ENCODE results near the gene PAQR5.
"Not testable (repeated sequence)": the region's sequence is repeated elsewhere in the genome, so short reads cannot be mapped to it uniquely, and the experiment has no call there.

The PAQR5 gene

DNA sequence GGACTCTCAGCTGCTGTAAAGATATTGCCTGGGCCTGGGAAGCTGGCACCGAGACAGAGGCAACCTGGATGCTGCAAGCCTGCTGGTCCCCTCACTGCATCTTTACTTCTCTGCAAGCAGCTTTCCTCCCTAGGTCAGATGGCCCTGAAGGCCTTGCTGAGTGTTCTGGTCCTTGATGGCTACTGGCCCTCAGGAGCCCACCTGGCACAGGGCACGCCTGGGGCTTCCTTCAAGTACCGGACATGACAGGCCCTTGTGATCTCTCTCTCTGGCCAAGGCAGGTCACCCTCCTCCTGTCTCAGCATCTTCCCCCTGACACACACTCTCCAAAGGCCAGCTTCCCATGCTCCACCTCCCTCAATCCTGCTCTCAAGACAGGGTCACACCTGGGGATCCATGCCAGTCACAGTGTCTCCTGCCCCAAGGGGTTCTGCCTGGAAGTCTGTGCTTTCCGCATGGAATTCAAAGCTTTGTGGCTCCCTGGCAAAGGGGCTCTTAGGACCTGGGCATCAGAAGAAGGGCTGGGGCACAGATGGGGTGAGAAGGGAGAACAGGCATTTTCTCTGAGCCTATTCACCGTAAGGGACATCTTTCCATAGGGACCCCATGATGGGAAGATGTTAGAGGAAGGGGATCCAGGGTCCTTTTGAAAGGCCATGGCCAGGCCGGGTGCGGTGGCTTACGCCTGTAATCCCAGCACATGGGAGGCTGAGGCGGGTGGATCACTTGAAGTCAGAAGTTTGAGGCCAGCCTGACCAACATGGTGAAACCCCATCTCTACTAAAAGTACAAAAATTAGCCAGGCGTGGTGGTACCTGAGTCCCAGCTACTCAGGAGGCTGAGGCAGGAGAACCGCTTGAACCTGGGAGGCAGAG is 4.7 kb upstream of the PAQR5 start:
- DNase-seq = no peak

DNA sequence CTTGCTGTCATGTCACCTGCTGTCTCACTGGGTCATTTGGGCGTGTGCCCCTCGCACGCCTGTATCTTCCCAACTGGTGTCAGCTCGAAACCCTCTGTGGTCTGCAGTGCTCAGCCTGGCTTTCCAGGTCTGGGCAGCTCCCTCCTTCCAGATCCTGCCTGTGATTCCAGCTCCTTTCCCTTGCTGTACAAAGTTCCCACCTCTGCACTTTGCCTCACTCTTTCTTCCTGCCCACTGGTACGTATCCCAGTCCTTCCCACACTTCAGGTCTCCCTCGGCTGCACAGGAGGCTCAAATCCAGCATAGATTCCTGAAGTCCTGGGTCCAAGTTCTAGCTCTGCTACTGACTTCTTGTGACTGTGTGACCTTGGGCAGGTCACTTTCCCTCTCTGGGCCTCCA is 2.1 kb upstream of the PAQR5 start:
- DNase-seq = no peak

DNA sequence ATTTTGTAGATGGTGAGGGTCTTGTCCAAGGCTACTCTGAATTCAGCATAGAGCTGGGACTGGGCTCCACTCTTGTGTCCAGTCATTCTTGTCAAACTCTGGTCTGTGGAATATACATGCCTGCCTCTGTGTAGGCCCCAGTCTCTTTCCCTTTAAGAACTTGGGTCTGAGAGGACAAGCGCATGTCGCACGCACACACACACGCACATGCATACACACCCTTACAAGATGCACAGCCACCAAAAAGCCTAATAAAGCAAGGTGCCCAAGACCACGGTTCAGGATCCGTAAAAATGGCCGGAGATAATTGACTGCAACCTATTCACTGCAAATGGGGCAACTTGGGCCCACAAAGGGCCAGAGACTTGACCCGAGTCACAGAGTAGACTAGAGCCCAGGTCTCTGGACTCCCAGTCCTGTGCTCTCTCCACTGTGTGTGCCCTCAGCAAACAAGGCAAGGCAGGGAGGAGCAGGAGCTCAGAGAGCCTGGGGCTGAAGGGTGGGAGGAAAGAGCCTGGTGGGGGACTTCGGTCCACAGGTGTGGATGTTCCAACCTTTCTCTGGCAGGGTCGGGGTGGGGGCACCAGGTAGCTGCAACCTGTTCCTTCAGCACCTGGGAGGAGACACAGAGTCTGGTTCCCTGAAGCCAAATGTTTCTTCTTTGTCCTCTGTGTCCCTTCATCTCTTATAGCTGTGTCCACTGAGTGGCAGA is 914 bp upstream of the PAQR5 start:
- no peak for DNase-seq

- no peak for DNase-seq
Measured at GRCh38 chr15:69298354-69298696, 387 bp upstream of the PAQR5 start.

DNA sequence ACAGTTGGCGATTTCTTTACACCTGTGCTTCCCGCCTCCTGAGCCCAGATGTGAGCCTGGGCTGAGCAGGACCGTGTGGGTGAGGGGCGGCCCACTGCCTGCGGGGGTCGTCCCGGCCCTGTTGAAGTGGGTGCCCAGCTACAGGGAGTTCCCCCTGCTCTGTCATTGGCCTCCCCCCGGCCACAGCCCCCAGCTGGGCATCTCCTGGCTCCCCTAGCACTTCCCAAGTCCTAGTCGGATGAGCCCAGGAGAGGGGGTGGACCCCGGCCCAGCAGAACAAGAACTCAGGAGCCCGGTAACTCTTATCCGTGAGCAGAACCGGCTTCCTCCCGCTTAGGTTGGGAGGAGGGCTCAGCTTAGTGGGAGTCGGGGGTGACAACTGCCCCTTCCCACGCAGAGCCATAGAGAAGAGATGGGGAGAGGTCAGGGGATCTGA is 757 bp downstream of the PAQR5 start:
- no peak for DNase-seq

DNA sequence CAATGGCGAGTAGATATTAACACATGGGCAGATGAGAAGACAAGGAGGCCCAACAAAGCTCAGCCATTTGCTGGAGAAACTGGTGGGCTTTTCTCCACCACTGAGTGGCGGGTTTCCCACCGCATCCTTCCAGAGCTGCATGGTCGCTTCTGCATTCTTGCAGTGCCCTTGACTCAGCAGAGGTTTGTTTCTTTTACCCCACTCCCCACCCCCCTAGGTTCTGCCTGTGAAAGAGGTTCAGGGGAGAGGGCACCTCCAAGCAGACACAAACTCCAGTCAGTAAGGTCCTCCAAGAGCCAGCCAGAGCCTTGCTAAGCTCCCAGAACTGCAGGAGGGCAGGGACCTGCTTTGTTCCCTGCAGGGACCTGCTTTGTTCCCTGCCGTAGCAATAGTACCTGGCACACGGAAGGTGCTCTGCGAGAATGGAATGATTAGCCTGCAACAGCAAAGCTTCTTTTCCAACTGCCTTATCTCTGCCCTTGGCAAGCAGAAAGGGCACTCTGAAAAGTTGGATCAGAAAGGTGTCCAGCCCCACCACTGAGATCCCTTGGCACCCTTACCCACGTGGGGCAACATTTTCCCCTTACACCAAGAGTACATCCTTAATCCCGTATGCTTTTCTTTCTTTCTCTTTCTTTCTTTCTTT is 1.4 kb downstream of the PAQR5 start:
- DNase-seq = no peak

- not testable (repeated sequence) for DNase-seq
Measured at GRCh38 chr15:69301101-69301500, 2.4 kb downstream of the PAQR5 start.

DNA sequence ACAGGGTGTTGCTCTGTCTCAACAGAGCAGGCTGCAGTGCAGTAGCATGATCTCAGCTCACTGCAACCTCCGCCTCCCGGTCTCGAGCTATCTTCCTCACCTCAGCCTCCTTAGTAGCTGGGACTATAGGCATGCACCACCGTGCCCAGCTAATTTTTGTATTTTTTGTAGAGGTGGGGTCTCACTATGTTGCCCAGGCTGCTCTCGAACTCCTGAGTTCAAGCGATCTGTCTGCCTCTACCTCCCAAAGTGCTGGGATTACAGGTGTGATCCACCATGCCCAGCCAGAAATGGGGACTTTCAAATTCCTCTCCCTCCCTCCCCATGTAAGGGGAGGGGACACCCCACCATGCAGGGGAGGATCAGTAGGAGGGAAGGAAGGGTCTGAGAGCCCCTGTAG is 3.4 kb downstream of the PAQR5 start:
- DNase-seq = not testable (repeated sequence)

DNA sequence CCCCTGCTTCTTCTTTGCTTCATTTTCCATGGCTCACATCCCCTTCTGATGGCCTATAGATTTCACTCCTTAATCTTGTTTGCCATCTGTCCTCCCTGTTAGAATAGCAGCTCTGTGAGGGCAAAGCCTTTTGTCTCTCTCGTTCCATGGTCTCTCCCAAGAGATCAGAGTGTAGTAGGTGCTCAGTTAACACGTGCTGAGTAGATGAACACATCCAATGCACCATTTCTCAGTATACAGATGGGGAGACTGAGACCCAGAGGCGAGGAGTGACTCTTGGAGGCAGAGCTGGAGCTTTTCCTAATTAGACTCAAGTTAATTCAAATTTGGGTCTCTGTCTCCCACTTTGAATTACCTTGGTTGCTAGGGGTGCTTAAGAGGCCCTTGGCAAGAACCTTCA is 4.2 kb downstream of the PAQR5 start:
- DNase-seq = no peak

- no peak for DNase-seq
Measured at GRCh38 chr15:69303337-69304181, 4.8 kb downstream of the PAQR5 start.

DNA sequence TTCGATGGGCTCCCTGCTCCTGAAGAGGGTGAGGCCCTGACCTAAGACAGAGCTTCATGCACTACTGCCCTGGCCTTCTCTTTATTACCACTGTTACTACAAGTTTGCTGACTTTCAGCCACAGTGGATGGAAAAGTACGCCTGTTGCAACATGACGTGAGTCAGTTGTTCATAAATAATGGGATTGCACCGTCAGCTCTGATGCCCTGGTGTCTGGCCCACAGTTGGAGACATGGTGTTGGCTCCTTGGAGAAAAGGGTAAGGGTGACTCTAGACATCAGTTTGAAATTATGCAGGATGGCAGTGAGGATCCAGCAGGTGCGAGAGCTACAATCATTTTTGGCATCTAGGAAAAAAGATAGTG is 5.5 kb downstream of the PAQR5 start:
- no peak for DNase-seq

DNA sequence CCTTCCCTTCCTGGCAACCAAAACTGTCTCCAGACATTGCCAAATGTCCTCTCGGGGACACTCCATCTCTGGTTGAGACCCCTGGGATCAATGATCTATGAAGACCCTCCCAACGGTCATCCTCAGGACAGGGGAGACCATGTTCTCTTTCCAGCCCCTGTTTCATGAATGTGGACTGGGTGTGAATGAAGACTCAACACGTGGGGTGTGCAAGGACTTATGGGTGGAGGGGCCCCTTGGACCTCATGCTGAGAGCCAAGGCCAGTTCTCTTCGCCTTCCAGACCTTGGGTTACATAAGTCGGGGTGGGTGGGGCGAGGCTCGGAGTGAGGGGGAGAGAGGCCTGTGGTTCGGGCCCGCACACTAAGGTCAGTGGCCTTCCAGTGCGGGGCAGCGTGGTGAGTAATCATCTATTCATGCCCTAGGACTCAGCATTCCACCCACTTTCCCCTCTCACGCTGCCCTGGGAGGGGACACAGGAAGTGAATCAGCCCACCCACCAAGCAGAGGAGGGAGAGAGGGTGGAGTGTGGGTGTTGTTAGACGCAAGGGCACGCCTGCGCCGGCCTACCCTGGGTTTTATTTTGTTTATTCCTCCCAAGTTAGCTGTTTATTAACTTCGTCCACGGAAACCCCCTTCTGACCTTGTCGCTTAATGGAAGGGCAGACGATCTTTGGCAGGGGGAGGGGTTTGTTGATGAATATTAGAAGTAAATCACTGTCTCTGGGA is 6.7 kb downstream of the PAQR5 start:
- DNase-seq = no peak

DNA sequence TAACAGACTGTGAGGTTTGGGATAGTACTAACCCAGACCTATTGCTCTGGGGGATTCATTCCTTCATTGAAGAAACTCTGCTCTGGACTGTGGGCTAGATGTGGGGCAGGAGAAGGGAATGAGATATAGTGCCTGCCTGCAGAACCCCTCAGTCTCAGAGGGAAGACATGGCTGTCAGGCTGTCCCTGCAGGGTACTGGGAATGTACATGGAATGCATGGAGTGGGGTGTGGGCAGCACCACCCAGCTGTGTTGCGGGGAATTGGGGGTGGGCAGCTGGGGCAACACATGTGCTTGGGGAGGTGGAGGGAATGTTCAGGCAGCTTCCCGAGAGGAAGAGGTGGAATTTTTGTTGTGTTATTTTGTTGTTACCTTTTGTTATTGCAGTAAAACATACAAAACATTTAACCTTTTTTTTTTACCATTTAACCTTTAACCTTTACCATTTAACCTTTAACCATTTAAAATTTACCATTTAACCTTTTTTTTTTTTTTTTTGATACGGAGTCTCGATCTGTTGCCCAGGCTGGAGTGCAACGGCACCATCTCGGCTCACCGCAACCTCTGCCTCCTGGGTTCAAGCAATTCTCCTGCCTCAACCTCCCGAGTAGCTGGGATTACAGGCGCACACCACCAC is 7.3 kb downstream of the PAQR5 start:
- no peak for DNase-seq

DNA sequence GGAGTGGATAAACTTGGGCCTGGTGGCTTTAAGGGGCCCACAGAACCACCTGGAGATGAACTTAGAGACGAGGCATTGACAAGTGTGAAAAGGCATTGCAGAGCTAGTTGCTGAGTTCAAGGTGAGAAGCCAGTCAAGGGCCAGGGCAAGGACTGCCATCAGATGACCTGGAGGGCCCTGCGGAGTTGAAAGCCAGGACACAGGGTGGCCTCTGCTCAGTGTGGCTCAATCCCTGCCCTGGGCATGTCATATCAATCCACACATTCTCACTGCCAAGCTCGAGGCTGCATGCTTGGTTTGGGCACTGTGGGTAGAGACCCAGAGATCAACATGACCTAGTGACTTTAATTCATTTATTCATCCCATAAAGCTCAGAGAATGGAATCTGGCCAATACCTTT is 9.2 kb downstream of the PAQR5 start:
- no peak for DNase-seq

GRCh38 chr15:69308949-69309348 is 10.2 kb downstream of the PAQR5 start:
- DNase-seq = no peak

- no peak for DNase-seq
Measured at GRCh38 chr15:69311319-69311721, 12.6 kb downstream of the PAQR5 start.

GRCh38 chr15:69313432-69314000 is 14.8 kb downstream of the PAQR5 start:
- no peak for DNase-seq

DNA sequence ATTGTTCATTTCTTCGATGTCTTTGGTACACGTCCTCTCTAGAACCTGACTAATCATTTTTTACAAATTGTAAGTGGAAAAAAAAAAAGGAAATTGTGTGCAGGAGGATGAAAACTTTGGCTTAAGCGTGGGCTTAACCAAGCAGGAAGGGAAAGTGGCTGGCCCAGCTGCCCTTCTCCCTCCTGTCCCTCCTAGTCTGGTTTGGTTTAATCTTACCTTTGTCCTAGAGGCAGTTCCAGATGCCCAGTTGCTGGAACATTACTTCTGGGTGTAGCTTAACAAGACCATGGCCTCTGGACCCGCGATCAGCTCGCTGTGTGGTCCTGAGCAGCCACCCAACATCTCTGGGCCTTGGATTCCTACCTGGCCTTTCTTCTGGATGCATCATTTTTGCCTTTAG is 15.4 kb downstream of the PAQR5 start:
- no peak for DNase-seq

- DNase-seq = no peak
Measured at GRCh38 chr15:69314736-69315135, 16.0 kb downstream of the PAQR5 start.

DNA sequence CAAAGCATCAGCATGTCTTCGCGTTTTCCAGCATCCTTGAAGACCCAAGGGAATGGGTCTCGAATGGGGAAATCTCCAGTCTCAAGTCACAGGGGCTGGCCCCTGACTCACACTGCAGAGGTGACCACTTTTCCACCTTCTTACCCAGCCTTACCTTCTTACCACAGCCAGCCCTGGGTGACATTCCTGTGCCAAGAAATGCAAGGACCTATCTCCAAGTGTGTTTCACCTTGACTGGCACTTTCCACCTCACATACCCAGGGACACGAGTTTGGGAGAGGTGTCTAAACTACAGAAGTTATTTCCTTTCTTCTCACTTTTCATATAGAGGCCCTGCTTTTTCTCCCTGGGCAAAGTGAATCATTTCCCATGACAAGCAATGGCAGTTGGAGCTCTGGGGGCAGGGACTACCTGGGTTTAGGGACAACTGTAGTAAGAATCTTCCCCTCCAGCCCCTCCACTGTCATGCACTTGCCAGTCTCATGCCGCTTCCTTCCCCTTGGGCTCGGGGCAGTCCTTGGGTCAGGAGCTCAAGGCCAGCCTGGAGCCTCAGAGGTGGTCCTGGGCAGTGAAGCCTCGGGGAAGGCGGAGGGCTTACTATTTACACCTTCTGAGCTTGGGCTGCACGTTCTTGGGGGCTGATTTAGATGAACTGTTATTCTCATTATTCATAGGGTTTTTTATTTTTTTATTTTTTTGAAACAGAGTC is 16.8 kb downstream of the PAQR5 start:
- DNase-seq = no peak

GRCh38 chr15:69316291-69316690 is 17.6 kb downstream of the PAQR5 start:
- DNase-seq = no peak

Measured in CD4-positive, alpha-beta T cell treated with Interleukin-21 for 1 hour (primary cell).